ENCODE results near the gene GRIK3.

- TF ChIP-seq, protein P1, sequence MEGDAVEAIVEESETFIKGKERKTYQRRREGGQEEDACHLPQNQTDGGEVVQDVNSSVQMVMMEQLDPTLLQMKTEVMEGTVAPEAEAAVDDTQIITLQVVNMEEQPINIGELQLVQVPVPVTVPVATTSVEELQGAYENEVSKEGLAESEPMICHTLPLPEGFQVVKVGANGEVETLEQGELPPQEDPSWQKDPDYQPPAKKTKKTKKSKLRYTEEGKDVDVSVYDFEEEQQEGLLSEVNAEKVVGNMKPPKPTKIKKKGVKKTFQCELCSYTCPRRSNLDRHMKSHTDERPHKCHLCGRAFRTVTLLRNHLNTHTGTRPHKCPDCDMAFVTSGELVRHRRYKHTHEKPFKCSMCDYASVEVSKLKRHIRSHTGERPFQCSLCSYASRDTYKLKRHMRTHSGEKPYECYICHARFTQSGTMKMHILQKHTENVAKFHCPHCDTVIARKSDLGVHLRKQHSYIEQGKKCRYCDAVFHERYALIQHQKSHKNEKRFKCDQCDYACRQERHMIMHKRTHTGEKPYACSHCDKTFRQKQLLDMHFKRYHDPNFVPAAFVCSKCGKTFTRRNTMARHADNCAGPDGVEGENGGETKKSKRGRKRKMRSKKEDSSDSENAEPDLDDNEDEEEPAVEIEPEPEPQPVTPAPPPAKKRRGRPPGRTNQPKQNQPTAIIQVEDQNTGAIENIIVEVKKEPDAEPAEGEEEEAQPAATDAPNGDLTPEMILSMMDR (IDR thresholded peaks at IDR 0.05), result no peak
- TF ChIP-seq POLR2A (IDR thresholded peaks at IDR 0.05), result no peak
Measured at GRCh38 chr1:36881541-36881940, 152.8 kb downstream of the GRIK3 start.

Measured in stomach (tissue), 4 donors.